OCI-LY7 (cell line): ENCODE measurements around the gene PLCB3. TPM values are rescaled to one million over a fixed set of nuclear protein-coding genes. Genes with fewer than 3 reads are reported as not detected.

Source experiments
- BruUV-seq: library from RNA; stranded (reverse); fragments of 400-500 nt; replicated peaks from 2 replicates; lab custom pipeline; 2021; lab: Mats Ljungman, UMichigan
- CTCF ChIA-PET: fragments of 300-600 bp; sonication (Branson Sonifier 250); formaldehyde crosslinking; loops from one replicate; lab custom pipeline; 2022; ENCODE audit warnings: antibody characterized with exemption; ENCODE audit not compliant: unreplicated experiment; lab: Charles Lee
- POLR2A ChIA-PET: fragments of 300-600 bp; sonication (Branson Sonifier 250); formaldehyde crosslinking; loops from one replicate; lab custom pipeline; 2022; ENCODE audit warnings: antibody characterized with exemption; lab: Charles Lee
- DNase-seq: peaks from one replicate; pipeline ENCODE4 v3.0.0-alpha.2; 2015; ENCODE audit warnings: low spot score
- H2AFZ ChIP-seq: fragments of 200-600 bp; sonication (generic), shearing (Covaris generic); 2 replicates; pipeline ENCODE4 v1.6.1; 2014; ENCODE audit warnings: mild to moderate bottlenecking, antibody characterized with exemption, low read length, moderate library complexity
- H3K27ac ChIP-seq: fragments of 200-600 bp; sonication (generic); 2 replicates; pipeline ENCODE4 v1.5.1; 2014; ENCODE audit warnings: mixed run types, low read depth, mild to moderate bottlenecking, moderate library complexity, low read length, inconsistent platforms; ENCODE audit not compliant: poor library complexity, severe bottlenecking
- H3K36me3 ChIP-seq: fragments of 200-600 bp; sonication (generic); 2 replicates; pipeline ENCODE4 v1.6.1; 2014; ENCODE audit warnings: mild to moderate bottlenecking, antibody characterized with exemption, low read length, moderate library complexity, mixed read lengths; ENCODE audit not compliant: insufficient read depth
- H3K4me1 ChIP-seq: fragments of 200-600 bp; sonication (generic); 2 replicates; pipeline ENCODE4 v1.5.1; 2014; ENCODE audit warnings: mild to moderate bottlenecking, low read length; ENCODE audit not compliant: insufficient read depth, poor library complexity, severe bottlenecking
- H3K4me2 ChIP-seq: fragments of 200-600 bp; sonication (generic); 2 replicates; pipeline ENCODE4 v1.6.1; 2014; ENCODE audit warnings: mild to moderate bottlenecking, low read length
- H3K4me3 ChIP-seq: fragments of 200-600 bp; sonication (generic); 2 replicates; pipeline ENCODE4 v1.5.1; 2014; ENCODE audit warnings: mild to moderate bottlenecking, low read depth, low read length; ENCODE audit not compliant: poor library complexity, severe bottlenecking
- H3K79me2 ChIP-seq: fragments of 200-600 bp; sonication (generic); 2 replicates; pipeline ENCODE4 v1.6.1; 2016; ENCODE audit warnings: low read depth, mild to moderate bottlenecking, low read length, moderate library complexity, mixed read lengths; ENCODE audit not compliant: insufficient read depth
- H3K9me2 ChIP-seq: fragments of 200-600 bp; sonication (generic); 2 replicates; pipeline ENCODE4 v1.6.1; 2016; ENCODE audit warnings: mild to moderate bottlenecking, low read length, mixed read lengths; ENCODE audit not compliant: insufficient read depth
- H3K9me3 ChIP-seq: fragments of 200-600 bp; sonication (generic); 2 replicates; pipeline ENCODE4 v1.6.1; 2014; ENCODE audit warnings: mild to moderate bottlenecking, mixed run types, low read length, mixed read lengths
- H4K20me1 ChIP-seq: fragments of 200-600 bp; sonication (generic); 2 replicates; pipeline ENCODE4 v1.6.1; 2014; ENCODE audit warnings: mild to moderate bottlenecking, antibody characterized with exemption, low read length, moderate library complexity, mixed read lengths; ENCODE audit not compliant: insufficient read depth
- EZH2phosphoT487 ChIP-seq: fragments of 200-600 bp; sonication (generic); IDR thresholded peaks from 2 replicates; pipeline ENCODE4 v1.6.1; 2018; ENCODE audit warnings: low read depth, borderline replicate concordance, mild to moderate bottlenecking, mixed run types, antibody characterized with exemption, low read length, moderate library complexity, mixed read lengths
- intact Hi-C: fragments of 100-400 bp; cut with micrococcal nuclease; formaldehyde crosslinking; loops from one replicate; pipeline ENCODE4 v1.10.0; 2022; ENCODE audit not compliant: unreplicated experiment
- total RNA-seq, 2 experiments: library from RNA; depleted of rRNA in 1 of 2; stranded (reverse); fragments of >200 nt in 1 of 2; shearing (Covaris generic) in 1 of 2; gene quantifications; 2 replicates each; pipeline ENCODE4 v1.2.3, GENCODE V29; 2014 to 2022
- TF ChIP-seq, protein P1 (sequence below): fragments of 200-600 bp; sonication (generic); conservative IDR thresholded peaks from 2 replicates; pipeline ENCODE4 v1.5.1; 2014; ENCODE audit warnings: mild to moderate bottlenecking, antibody characterized with exemption, low read length, moderate library complexity, mixed read lengths

PLCB3 gene
- total RNA-seq, 2 experiments from 2014 or later = 7.6 to 10.3 TPM

DNA sequence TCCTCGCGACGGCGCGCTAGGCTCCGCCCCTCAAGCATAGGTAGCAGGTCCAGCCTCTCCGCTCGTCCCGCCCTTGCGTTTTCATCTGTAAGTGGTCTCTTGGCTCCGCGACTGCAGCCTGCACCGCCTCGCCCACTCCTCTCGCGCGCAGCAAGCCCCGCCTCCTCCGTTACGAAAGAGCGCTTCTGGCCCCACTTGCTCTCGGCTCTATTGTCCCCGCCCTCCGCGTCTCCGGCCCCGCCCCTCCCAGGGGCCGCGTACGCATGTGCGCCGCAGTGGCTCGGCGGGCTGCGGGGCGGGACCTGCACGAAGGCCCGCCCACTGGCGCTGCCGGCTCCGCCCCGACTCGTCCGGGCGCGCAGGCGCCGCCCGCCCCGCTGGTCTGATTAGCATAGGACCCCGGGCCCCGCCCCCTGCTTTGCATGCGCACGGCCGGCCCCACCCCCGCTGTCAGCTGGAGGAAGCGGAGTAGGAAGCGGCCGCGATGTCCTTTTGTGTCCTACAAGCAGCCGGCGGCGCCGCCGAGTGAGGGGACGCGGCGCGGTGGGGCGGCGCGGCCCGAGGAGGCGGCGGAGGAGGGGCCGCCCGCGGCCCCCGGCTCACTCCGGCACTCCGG, 53.9 kb downstream of the PLCB3 start, which contains the start of gene ESRRA:
Gene ESRRA (plus strand): TSS at position 450 of the 616 bp plus-strand sequence. CDS start 1,656 bp downstream, outside the sequence.
- DNase-seq = peak; percentile 99
- CTCF ChIA-PET = interaction anchor here (0.6 to 2.1 kb wide), 6 partner anchors 13 to 417 kb away, joined by 3 to 14 read pairs (median 6); partner anchors contain the start of genes FERMT3 and PRDX5
- peak within 1 kb of the TSS; percentile 96 for H3K27ac ChIP-seq
- H3K9me3 ChIP-seq = no peaks in the 10 kb centered on the region
- no TSS peak for BruUV-seq
- H2AFZ ChIP-seq = peak within 1 kb of the TSS; percentile 57; the same call in 1 of the 2 replicates
- peaks cover 27% of the 10 kb centered on the region for H3K36me3 ChIP-seq
- H3K4me2 ChIP-seq = peak within 1 kb of the TSS; percentile 95
- H3K9me2 ChIP-seq = no peaks in the 10 kb centered on the region
- H3K4me3 ChIP-seq = peak within 1 kb of the TSS; percentile 88
- H3K4me1 ChIP-seq = peaks cover 30% of the 10 kb centered on the region
- H4K20me1 ChIP-seq = no peaks in the 10 kb centered on the region
- intact Hi-C loops = loop anchor here (1.0 to 10.0 kb wide), 4 partner anchors 12 to 330 kb away; partner anchors contain the start of genes CCDC88B, COX8A, FKBP2 and TRMT112
- TF ChIP-seq EZH2phosphoT487 = no peak
- TF ChIP-seq, protein P1, sequence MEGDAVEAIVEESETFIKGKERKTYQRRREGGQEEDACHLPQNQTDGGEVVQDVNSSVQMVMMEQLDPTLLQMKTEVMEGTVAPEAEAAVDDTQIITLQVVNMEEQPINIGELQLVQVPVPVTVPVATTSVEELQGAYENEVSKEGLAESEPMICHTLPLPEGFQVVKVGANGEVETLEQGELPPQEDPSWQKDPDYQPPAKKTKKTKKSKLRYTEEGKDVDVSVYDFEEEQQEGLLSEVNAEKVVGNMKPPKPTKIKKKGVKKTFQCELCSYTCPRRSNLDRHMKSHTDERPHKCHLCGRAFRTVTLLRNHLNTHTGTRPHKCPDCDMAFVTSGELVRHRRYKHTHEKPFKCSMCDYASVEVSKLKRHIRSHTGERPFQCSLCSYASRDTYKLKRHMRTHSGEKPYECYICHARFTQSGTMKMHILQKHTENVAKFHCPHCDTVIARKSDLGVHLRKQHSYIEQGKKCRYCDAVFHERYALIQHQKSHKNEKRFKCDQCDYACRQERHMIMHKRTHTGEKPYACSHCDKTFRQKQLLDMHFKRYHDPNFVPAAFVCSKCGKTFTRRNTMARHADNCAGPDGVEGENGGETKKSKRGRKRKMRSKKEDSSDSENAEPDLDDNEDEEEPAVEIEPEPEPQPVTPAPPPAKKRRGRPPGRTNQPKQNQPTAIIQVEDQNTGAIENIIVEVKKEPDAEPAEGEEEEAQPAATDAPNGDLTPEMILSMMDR = no peak
- peaks cover 25% of the 10 kb centered on the region for H3K79me2 ChIP-seq
- POLR2A ChIA-PET = interaction anchor here (0.6 to 2.5 kb wide), 3 partner anchors 13 to 34 kb away, joined by 3 to 11 read pairs (median 3); partner anchors contain the start of genes PRDX5 and TRMT112

DNA sequence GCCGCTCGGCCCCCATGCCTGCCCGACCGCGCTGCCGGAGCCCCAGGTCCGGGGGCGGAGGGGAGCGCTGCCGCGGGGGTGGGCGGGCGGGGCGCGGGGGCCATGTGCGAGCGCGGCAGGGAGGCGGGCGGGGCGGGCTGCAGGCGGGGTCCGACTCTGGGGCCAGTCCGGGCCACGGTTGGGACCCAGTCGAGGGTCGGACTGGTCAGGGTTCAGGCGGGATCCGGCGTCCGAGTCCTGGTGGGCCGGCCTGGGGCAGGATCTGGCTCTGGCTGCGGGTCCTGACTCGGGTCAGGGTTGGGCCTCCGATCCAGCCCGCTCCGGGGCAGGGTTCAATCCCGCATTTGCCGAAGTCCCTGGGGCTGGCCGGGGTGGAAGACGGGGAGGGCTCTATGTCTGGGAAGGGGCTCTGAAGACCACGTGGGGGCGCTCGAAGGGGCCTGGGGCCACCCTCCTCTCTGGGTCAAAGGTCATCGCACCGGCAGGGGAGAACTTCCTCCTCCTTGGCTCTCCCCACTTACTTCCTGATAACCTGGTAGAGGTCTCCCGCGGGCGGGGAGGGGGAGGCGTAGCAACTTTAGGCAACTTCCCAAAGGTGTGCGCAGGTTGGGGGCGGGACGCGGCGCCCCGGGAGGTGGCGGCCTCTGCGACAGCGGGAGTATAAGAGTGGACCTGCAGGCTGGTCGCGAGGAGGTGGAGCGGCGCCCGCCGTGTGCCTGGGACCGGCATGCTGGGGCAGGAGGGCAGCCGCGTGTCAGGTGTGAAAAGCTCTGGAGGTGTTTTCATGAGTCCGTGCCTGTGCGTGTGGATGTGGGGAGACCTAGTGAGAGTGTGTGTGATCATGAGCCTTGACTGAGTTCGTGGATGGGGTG, 54.6 kb downstream of the PLCB3 start:
- Histone ChIP-seq H3K36me3 (peaks cover 31% of the 10 kb centered on the region), H3K9me3 (no peaks in the 10 kb centered on the region), H3K4me3 (peak overlapping the region; percentile 88), H2AFZ (peak overlapping the region; percentile 30; the same call in 1 of the 2 replicates), H3K9me2 (no peaks in the 10 kb centered on the region), H3K4me2 (peak overlapping the region; percentile 78), H3K79me2 (peaks cover 25% of the 10 kb centered on the region), H3K4me1 (peaks cover 23% of the 10 kb centered on the region), H4K20me1 (no peaks in the 10 kb centered on the region), H3K27ac (peak overlapping the region; percentile 55)
- BruUV-seq = no TSS peak
- peak; percentile 84 for DNase-seq
- ChIA-PET POLR2A (no interaction called here), CTCF (interaction anchor here (2.1 kb wide), 1 partner anchor 12 kb away, joined by 12 read pairs; the partner anchor contains the start of gene PRDX5)
- intact Hi-C loops = loop anchor here (1.0 to 10.0 kb wide), 4 partner anchors 11 to 331 kb away; partner anchors contain the start of genes CCDC88B, COX8A, FKBP2 and TRMT112
- TF ChIP-seq EZH2phosphoT487 = no peak
- TF ChIP-seq, protein P1 = peak; percentile 80
